Activated CD4-positive, alpha-beta T cell treated with anti-CD3 and anti-CD28 coated beads, Interleukin-2, amount 10 ng/mL, durations not matched to agents 7 days and 5 days (primary cell): ENCODE data around the gene NRBP1. TPM values are rescaled to one million over a fixed set of nuclear protein-coding genes. Genes with fewer than 3 reads are reported as not detected.
"Not testable (repeated sequence)": the region's sequence is repeated elsewhere in the genome, so short reads cannot be mapped to it uniquely, and the experiment has no call there.

Experiments used
- CTCF ChIA-PET: fragments of 350-600 bp; sonication (Branson Sonifier 250); formaldehyde crosslinking; loops from one replicate; lab custom pipeline; 2021; ENCODE audit warnings: antibody characterized with exemption; lab: Charles Lee
- POLR2A ChIA-PET: fragments of 350-600 bp; sonication (Branson Sonifier 250); formaldehyde crosslinking; loops from one replicate; lab custom pipeline; 2021; ENCODE audit warnings: antibody characterized with exemption; lab: Charles Lee
- DNase-seq: peaks from one replicate; pipeline ENCODE4 v3.0.0-alpha.2; 2020
- H3K27ac Mint-ChIP-seq: one replicate; pipeline ENCODE4 v1.8.0; 2021; ENCODE audit warnings: mild to moderate bottlenecking, moderate library complexity, mixed read lengths
- H3K27me3 Mint-ChIP-seq: one replicate; pipeline ENCODE4 v1.8.0; 2021; ENCODE audit warnings: mixed read lengths
- H3K36me3 Mint-ChIP-seq: one replicate; pipeline ENCODE4 v1.8.0; 2021; ENCODE audit warnings: low read depth, mixed read lengths
- H3K4me1 Mint-ChIP-seq: one replicate; pipeline ENCODE4 v1.8.0; 2021; ENCODE audit warnings: mixed read lengths
- H3K4me3 Mint-ChIP-seq: one replicate; pipeline ENCODE4 v1.8.0; 2021; ENCODE audit warnings: mild to moderate bottlenecking, moderate library complexity, mixed read lengths
- H3K9me3 Mint-ChIP-seq: one replicate; pipeline ENCODE4 v1.8.0; 2021; ENCODE audit warnings: mixed read lengths
- total RNA-seq, 2 experiments: library from RNA; stranded (reverse); gene quantifications; one replicate each; pipeline ENCODE4 v1.2.3, GENCODE V29; 2021

The NRBP1 gene
- total RNA-seq, 2 experiments from 2014 or later, result 77.1 to 82.3 TPM

GRCh38 chr2:27400348-27401135 lies 27.9 kb upstream of the NRBP1 start:
- no peaks in the 10 kb centered on the region for H3K9me3 Mint-ChIP-seq
- peaks cover 30% of the 10 kb centered on the region for H3K36me3 Mint-ChIP-seq
- H3K4me3 Mint-ChIP-seq, result no peak overlapping the region
- CTCF ChIA-PET, result interaction anchor here (0.5 to 1.3 kb wide), 3 partner anchors 19 to 283 kb away, joined by 3 read pairs; no protein-coding TSS in a partner anchor
- H3K27me3 Mint-ChIP-seq, result no peaks in the 10 kb centered on the region
- H3K4me1 Mint-ChIP-seq, result peaks cover 45% of the 10 kb centered on the region
- peak overlapping the region; percentile 64 for H3K27ac Mint-ChIP-seq
- POLR2A ChIA-PET, result no interaction called here
- no peak for DNase-seq

- peak overlapping the region; percentile 89 for H3K27ac Mint-ChIP-seq
- peak overlapping the region; percentile 82 for H3K4me3 Mint-ChIP-seq
- peaks cover 19% of the 10 kb centered on the region for H3K36me3 Mint-ChIP-seq
- ChIA-PET POLR2A (no interaction called here), CTCF (interaction anchor here (0.6 to 2.9 kb wide), 4 partner anchors 9 to 417 kb away, joined by 3 to 12 read pairs (median 5); partner anchors contain the start of genes EIF2B4 and NRBP1)
- peaks cover 6% of the 10 kb centered on the region for H3K9me3 Mint-ChIP-seq
- peaks cover 43% of the 10 kb centered on the region for H3K4me1 Mint-ChIP-seq
- DNase-seq, result no peak
- peaks cover 6% of the 10 kb centered on the region for H3K27me3 Mint-ChIP-seq
Measured at GRCh38 chr2:27407798-27408491, 20.5 kb upstream of the NRBP1 start.

- POLR2A ChIA-PET, result interaction anchor here (0.8 kb wide), 1 partner anchor 20 kb away, joined by 5 read pairs; the partner anchor contains the start of gene NRBP1
- CTCF ChIA-PET, result interaction anchor here (0.6 to 2.9 kb wide), 8 partner anchors 12 to 274 kb away, joined by 3 to 12 read pairs (median 4); partner anchors contain the start of genes NRBP1 and SNX17
- Mint-ChIP-seq H3K36me3 (peaks cover 18% of the 10 kb centered on the region), H3K27me3 (peaks cover 6% of the 10 kb centered on the region), H3K4me3 (peak overlapping the region; percentile 82), H3K4me1 (peaks cover 38% of the 10 kb centered on the region), H3K9me3 (peaks cover 6% of the 10 kb centered on the region), H3K27ac (peak overlapping the region; percentile 89)
- DNase-seq, result peak; percentile 25
Measured at GRCh38 chr2:27408601-27409320, 19.7 kb upstream of the NRBP1 start.

- Mint-ChIP-seq H3K4me3 (peak within 1 kb of the TSS; percentile 82), H3K36me3 (peaks cover 15% of the 10 kb centered on the region), H3K9me3 (peaks cover 6% of the 10 kb centered on the region), H3K4me1 (peaks cover 36% of the 10 kb centered on the region), H3K27ac (peak within 1 kb of the TSS; percentile 92), H3K27me3 (peaks cover 6% of the 10 kb centered on the region)
- CTCF ChIA-PET, result interaction anchor here (0.6 to 2.9 kb wide), 13 partner anchors 11 to 274 kb away, joined by 3 to 12 read pairs (median 3); partner anchors contain the start of genes NRBP1 and SNX17
- DNase-seq, result peak; percentile 96
- POLR2A ChIA-PET, result interaction anchor here (0.6 to 0.8 kb wide), 2 partner anchors 20 to 139 kb away, joined by 3 to 5 read pairs; partner anchors contain the start of gene NRBP1
Measured at GRCh38 chr2:27409321-27410073, 18.9 kb upstream of the NRBP1 start, which contains the start of gene PPM1G. TSS of gene PPM1G (minus strand) at chr2:27409591. CDS start at chr2:27409422, 169 bp downstream.

- H3K27me3 Mint-ChIP-seq, result peaks cover 6% of the 10 kb centered on the region
- H3K36me3 Mint-ChIP-seq, result peaks cover 3% of the 10 kb centered on the region
- peaks cover 19% of the 10 kb centered on the region for H3K4me1 Mint-ChIP-seq
- no peak for DNase-seq
- H3K4me3 Mint-ChIP-seq, result no peak overlapping the region
- no peak overlapping the region for H3K27ac Mint-ChIP-seq
- CTCF ChIA-PET, result no interaction called here
- POLR2A ChIA-PET, result interaction anchor here (0.7 kb wide), 1 partner anchor 179 kb away, joined by 12 read pairs; no protein-coding TSS in a partner anchor
- H3K9me3 Mint-ChIP-seq, result peaks cover 6% of the 10 kb centered on the region
Measured at GRCh38 chr2:27412419-27413152, 15.8 kb upstream of the NRBP1 start.

GRCh38 chr2:27416151-27416550 lies 12.3 kb upstream of the NRBP1 start:
- peaks cover 6% of the 10 kb centered on the region for H3K27me3 Mint-ChIP-seq
- peaks cover 2% of the 10 kb centered on the region for H3K9me3 Mint-ChIP-seq
- H3K36me3 Mint-ChIP-seq, result no peaks in the 10 kb centered on the region
- H3K27ac Mint-ChIP-seq, result no peak overlapping the region
- DNase-seq, result no peak
- ChIA-PET CTCF (interaction anchor here (1.0 kb wide), 1 partner anchor 12 kb away, joined by 3 read pairs; the partner anchor contains the start of gene NRBP1), POLR2A (no interaction called here)
- no peak overlapping the region for H3K4me3 Mint-ChIP-seq
- peaks cover 4% of the 10 kb centered on the region for H3K4me1 Mint-ChIP-seq

- Mint-ChIP-seq H3K27me3 (peaks cover 5% of the 10 kb centered on the region), H3K36me3 (no peaks in the 10 kb centered on the region), H3K4me3 (no peak overlapping the region), H3K4me1 (no peaks in the 10 kb centered on the region), H3K9me3 (no peaks in the 10 kb centered on the region), H3K27ac (no peak overlapping the region)
- ChIA-PET POLR2A (no interaction called here), CTCF (interaction anchor here (1.8 kb wide), 1 partner anchor 262 kb away, joined by 4 read pairs; no protein-coding TSS in a partner anchor)
- no peak for DNase-seq
Measured at GRCh38 chr2:27420996-27421395, 7.4 kb upstream of the NRBP1 start.

GRCh38 chr2:27421660-27422250 lies 6.7 kb upstream of the NRBP1 start:
- H3K9me3 Mint-ChIP-seq, result no peaks in the 10 kb centered on the region
- ChIA-PET CTCF (interaction anchor here (1.8 kb wide), 1 partner anchor 262 kb away, joined by 4 read pairs; no protein-coding TSS in a partner anchor), POLR2A (no interaction called here)
- H3K4me1 Mint-ChIP-seq, result no peaks in the 10 kb centered on the region
- no peak overlapping the region for H3K4me3 Mint-ChIP-seq
- no peaks in the 10 kb centered on the region for H3K36me3 Mint-ChIP-seq
- no peak overlapping the region for H3K27ac Mint-ChIP-seq
- H3K27me3 Mint-ChIP-seq, result peaks cover 5% of the 10 kb centered on the region
- no peak for DNase-seq

- Mint-ChIP-seq H3K4me3 (no peak overlapping the region), H3K27ac (no peak overlapping the region), H3K36me3 (no peaks in the 10 kb centered on the region), H3K4me1 (peaks cover 10% of the 10 kb centered on the region), H3K27me3 (peaks cover 5% of the 10 kb centered on the region), H3K9me3 (no peaks in the 10 kb centered on the region)
- POLR2A ChIA-PET, result no interaction called here
- CTCF ChIA-PET, result interaction anchor here (1.2 kb wide), 1 partner anchor 53 kb away, joined by 3 read pairs; the partner anchor contains the start of gene EIF2B4
- no peak for DNase-seq
Measured at GRCh38 chr2:27422958-27423357, 5.5 kb upstream of the NRBP1 start.

- H3K27ac Mint-ChIP-seq, H3K36me3 Mint-ChIP-seq, H3K4me3 Mint-ChIP-seq, DNase-seq, H3K9me3 Mint-ChIP-seq, CTCF ChIA-PET, H3K27me3 Mint-ChIP-seq, POLR2A ChIA-PET: not testable (repeated sequence)
- peaks cover 17% of the 10 kb centered on the region for H3K4me1 Mint-ChIP-seq
Measured at GRCh38 chr2:27425039-27425438, 3.4 kb upstream of the NRBP1 start.
